Measurements from ENCODE around the gene INHBA.

DNA sequence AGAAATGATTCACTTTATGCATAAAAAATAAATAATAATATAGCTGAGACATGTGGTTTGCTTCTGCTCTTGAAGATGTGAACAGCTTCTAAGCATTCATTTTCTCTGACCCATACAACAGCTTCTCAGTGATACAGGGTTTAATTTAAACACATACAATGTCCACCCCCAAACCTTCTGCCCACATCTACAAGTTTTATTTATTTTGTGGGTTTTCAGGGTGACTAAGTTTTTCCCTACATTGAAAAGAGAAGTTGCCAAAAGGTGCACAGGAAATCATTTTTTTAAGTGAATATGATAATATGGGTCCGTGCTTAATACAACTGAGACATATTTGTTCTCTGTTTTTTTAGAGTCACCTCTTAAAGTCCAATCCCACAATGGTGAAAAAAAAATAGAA lies 17.2 kb downstream of the INHBA start:
- TF ChIP-seq, protein P1, sequence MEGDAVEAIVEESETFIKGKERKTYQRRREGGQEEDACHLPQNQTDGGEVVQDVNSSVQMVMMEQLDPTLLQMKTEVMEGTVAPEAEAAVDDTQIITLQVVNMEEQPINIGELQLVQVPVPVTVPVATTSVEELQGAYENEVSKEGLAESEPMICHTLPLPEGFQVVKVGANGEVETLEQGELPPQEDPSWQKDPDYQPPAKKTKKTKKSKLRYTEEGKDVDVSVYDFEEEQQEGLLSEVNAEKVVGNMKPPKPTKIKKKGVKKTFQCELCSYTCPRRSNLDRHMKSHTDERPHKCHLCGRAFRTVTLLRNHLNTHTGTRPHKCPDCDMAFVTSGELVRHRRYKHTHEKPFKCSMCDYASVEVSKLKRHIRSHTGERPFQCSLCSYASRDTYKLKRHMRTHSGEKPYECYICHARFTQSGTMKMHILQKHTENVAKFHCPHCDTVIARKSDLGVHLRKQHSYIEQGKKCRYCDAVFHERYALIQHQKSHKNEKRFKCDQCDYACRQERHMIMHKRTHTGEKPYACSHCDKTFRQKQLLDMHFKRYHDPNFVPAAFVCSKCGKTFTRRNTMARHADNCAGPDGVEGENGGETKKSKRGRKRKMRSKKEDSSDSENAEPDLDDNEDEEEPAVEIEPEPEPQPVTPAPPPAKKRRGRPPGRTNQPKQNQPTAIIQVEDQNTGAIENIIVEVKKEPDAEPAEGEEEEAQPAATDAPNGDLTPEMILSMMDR (IDR thresholded peaks at IDR 0.05), result no peak
- no peak for TF ChIP-seq POLR2AphosphoS5 (IDR thresholded peaks at IDR 0.05)
- TF ChIP-seq EP300 (IDR thresholded peaks at IDR 0.05), result no peak
- TF ChIP-seq POLR2A (IDR thresholded peaks at IDR 0.05), result no peak
